GM18508 (cell line): ENCODE measurements around the gene LRBA.

Experiments
- ATAC-seq: cut with Tn5 transposase; IDR thresholded peaks from one replicate; pipeline ENCODE4 v1.9.1; 2021; ENCODE audit warnings: moderate number of reproducible peaks; ENCODE audit not compliant: insufficient read depth, unreplicated experiment

The LRBA gene

GRCh38 chr4:150367326-150367725 lies 647.8 kb downstream of the LRBA start:
- ATAC-seq: no peak

GRCh38 chr4:150366487-150366999 lies 648.5 kb downstream of the LRBA start:
- ATAC-seq: no peak

- no peak for ATAC-seq
These were observed 651.1 kb downstream of the LRBA start for GRCh38 chr4:150363721-150364688.

- ATAC-seq: no peak
These were observed 656.4 kb downstream of the LRBA start for GRCh38 chr4:150358691-150359090.

- ATAC-seq: no peak
These were observed 657.3 kb downstream of the LRBA start for GRCh38 chr4:150357829-150358228.

- no peak for ATAC-seq
These were observed 659.1 kb downstream of the LRBA start for GRCh38 chr4:150355858-150356455.

GRCh38 chr4:150355418-150355817 lies 659.7 kb downstream of the LRBA start:
- ATAC-seq: no peak

GRCh38 chr4:150354214-150354796 lies 660.8 kb downstream of the LRBA start:
- no peak for ATAC-seq

- ATAC-seq: no peak
These were observed 667.0 kb downstream of the LRBA start for GRCh38 chr4:150348079-150348478.

- no peak for ATAC-seq
These were observed 669.8 kb downstream of the LRBA start for GRCh38 chr4:150345207-150345744.

- no peak for ATAC-seq
These were observed 671.3 kb downstream of the LRBA start for GRCh38 chr4:150343796-150344195.

- no peak for ATAC-seq
These were observed 672.1 kb downstream of the LRBA start for GRCh38 chr4:150342945-150343344.

- no peak for ATAC-seq
These were observed 677.4 kb downstream of the LRBA start for GRCh38 chr4:150337734-150338133.

- ATAC-seq: no peak
These were observed 678.2 kb downstream of the LRBA start for GRCh38 chr4:150336676-150337412.

- ATAC-seq: no peak
These were observed 682.1 kb downstream of the LRBA start for GRCh38 chr4:150332961-150333360.

GRCh38 chr4:150332086-150332485 lies 683.0 kb downstream of the LRBA start:
- no peak for ATAC-seq

GRCh38 chr4:150329373-150329772 lies 685.7 kb downstream of the LRBA start:
- no peak for ATAC-seq

GRCh38 chr4:150328496-150328895 lies 686.6 kb downstream of the LRBA start:
- ATAC-seq: no peak

GRCh38 chr4:150327262-150327780 lies 687.8 kb downstream of the LRBA start:
- ATAC-seq: no peak

GRCh38 chr4:150325872-150326271 lies 689.2 kb downstream of the LRBA start:
- ATAC-seq: peak; percentile 80
